ENCODE measurements around the gene NR2E1. TPM values are rescaled to one million over a fixed set of nuclear protein-coding genes. Genes with fewer than 3 reads are reported as not detected.

Gene NR2E1
- total and polyA plus RNA-seq, 2 of the 13 experiments (the other 11 are each of a cell fraction or from before 2014, with no cell fraction given): not detected

DNA sequence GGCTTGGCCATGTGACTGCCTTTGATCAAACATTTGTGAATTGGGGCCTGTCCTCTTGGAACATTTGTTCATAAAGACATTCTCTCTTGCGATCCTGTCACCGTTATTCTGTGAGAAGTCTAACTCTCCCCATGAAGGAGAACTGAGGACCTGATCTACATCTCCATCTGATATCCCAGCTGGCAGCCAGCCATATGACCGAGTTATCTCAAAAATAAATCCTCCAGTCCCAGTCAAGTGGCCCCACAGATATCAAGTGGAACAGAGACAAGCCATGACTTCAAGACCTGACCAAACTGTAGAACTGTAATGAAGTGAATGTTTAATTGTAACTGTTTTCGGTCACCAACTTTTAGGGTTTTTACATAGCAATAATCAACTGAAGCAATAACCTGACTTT, 69.3 kb downstream of the NR2E1 start (continued):
- TF ChIP-seq SKIL (CRISPR knock-in tag; IDR thresholded peaks at IDR 0.05; ENCODE audit: borderline replicate concordance) (no peak), ZBTB20 (CRISPR knock-in tag; IDR thresholded peaks at IDR 0.05; ENCODE audit: borderline replicate concordance, low read depth) (no peak), TEAD2 (CRISPR knock-in tag; IDR thresholded peaks at IDR 0.05) (no peak), ZBTB38 (CRISPR knock-in tag; IDR thresholded peaks at IDR 0.05) (no peak), ZNF513 (CRISPR knock-in tag; conservative IDR thresholded peaks at IDR 0.05) (no peak)
- TF ChIP-seq, protein P1, sequence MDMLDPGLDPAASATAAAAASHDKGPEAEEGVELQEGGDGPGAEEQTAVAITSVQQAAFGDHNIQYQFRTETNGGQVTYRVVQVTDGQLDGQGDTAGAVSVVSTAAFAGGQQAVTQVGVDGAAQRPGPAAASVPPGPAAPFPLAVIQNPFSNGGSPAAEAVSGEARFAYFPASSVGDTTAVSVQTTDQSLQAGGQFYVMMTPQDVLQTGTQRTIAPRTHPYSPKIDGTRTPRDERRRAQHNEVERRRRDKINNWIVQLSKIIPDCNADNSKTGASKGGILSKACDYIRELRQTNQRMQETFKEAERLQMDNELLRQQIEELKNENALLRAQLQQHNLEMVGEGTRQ (IDR thresholded peaks at IDR 0.05; ENCODE audit: low read depth, low read length): no peak
- TF ChIP-seq, protein P1 (CRISPR knock-in tag; IDR thresholded peaks at IDR 0.05; ENCODE audit: borderline replicate concordance): no peak
- TF ChIP-seq, protein P2, sequence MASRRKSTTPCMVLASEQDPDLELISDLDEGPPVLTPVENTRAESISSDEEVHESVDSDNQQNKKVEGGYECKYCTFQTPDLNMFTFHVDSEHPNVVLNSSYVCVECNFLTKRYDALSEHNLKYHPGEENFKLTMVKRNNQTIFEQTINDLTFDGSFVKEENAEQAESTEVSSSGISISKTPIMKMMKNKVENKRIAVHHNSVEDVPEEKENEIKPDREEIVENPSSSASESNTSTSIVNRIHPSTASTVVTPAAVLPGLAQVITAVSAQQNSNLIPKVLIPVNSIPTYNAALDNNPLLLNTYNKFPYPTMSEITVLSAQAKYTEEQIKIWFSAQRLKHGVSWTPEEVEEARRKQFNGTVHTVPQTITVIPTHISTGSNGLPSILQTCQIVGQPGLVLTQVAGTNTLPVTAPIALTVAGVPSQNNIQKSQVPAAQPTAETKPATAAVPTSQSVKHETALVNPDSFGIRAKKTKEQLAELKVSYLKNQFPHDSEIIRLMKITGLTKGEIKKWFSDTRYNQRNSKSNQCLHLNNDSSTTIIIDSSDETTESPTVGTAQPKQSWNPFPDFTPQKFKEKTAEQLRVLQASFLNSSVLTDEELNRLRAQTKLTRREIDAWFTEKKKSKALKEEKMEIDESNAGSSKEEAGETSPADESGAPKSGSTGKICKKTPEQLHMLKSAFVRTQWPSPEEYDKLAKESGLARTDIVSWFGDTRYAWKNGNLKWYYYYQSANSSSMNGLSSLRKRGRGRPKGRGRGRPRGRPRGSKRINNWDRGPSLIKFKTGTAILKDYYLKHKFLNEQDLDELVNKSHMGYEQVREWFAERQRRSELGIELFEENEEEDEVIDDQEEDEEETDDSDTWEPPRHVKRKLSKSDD (CRISPR knock-in tag; IDR thresholded peaks at IDR 0.05; ENCODE audit: low read depth): no peak
